Activated CD4-positive, alpha-beta T cell treated with anti-CD3 and anti-CD28 coated beads for 1 hour (primary cell): Measurements from ENCODE around the gene SYNE1.
"Not testable (repeated sequence)": the region's sequence is repeated elsewhere in the genome, so short reads cannot be mapped to it uniquely, and the experiment has no call there.

Source experiments
- DNase-seq: peaks from one replicate; pipeline ENCODE4 v3.0.0-alpha.2; 2020

Gene SYNE1

GRCh38 chr6:152609125-152609670, 28.0 kb downstream of the SYNE1 start:
- DNase-seq: no peak

DNA sequence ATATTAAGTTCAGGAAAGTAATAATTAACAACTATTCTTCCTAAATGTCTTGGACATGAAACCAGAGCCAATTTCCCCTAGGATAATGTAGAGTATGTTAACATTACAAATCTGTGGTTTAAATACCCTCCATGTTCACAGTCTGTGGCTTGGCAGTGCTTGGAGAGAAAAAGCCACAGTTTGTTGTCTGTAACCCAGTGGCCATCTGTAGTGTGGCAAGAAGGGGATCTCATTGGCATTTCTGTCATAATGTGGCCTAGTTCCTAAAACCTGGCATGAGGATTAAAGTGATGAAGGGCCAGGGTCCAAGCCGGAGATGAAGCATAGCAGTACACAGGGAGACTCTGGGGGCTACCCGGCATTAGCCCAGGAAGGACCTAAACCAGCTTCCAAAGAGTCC, 31.2 kb downstream of the SYNE1 start:
- DNase-seq: no peak

DNA sequence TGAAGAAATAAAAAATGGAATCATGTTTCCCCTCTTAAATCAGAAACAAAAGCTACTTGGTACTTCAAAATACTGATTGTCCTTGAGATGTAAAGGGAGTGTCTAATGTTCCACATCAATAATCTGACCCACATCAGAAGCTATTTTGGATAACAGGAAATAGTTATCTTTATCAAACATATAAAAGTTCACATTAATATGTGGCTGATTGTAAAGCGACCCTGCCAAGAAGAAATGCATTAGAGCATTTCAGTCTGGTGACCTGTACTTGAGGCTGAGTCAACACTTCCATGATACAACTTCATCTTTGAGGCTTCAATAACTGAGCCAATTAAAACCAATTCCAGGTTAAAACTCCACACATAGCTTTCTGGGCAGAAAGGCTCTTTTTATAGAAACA, 31.8 kb downstream of the SYNE1 start:
- no peak for DNase-seq

GRCh38 chr6:152603911-152604310, 33.3 kb downstream of the SYNE1 start:
- DNase-seq: no peak

DNA sequence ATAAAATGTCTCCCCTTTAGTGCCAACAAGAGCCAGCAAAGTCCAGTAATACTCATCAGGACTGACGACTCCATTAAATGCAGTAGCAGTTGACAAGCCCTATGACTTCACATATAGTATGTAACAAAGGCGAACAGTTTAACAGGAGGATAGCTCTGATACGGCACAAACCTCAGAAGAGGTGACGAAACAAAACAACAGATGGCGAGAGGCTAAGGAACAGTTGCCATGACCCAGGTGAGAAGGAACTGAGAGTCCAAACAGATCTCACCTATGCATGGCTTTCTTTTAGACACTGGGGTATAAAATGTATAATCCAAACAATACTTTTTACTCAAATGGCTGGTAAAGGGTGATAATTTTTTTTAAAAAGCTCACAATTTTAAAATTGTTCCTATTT, 37.1 kb downstream of the SYNE1 start:
- DNase-seq: no peak

GRCh38 chr6:152598901-152599537, 38.1 kb downstream of the SYNE1 start:
- no peak for DNase-seq

DNA sequence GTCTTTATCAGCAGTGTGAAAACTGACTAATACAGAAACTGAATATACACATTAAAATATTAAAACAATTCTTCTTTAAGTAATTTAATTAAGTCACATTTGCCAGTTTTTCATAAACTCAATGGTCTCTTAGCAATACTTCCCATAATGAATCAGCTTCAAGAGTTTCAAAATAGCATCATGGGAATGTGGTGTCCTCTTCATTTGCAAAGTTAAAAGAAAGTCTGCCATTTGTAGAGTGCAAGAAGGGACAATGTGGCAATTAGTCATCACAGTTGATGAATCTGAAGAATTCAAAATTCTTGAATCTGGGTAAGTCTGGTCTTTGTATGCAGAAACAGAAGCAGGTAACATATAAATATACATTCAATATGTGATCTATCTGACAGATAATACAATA, 38.7 kb downstream of the SYNE1 start:
- DNase-seq: no peak

DNA sequence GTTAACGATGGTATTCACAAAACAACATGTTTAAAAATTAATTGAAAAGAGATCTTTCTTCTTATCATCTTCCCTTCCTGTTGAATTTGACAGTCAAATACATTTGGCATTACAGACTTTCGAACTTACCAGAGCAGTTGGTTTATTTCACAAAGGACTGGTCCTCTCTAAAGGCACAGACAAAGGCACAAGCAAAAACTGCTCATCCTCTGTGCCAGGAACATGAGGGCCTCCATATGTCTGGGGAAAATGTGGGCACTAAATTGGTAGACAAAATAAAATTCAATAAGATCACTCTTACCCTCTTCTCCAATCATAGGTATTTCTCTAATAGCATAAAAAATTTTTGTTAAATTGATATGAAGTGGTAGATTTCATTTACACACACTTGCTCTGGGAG, 40.4 kb downstream of the SYNE1 start:
- no peak for DNase-seq

GRCh38 chr6:152595499-152595898, 41.7 kb downstream of the SYNE1 start:
- no peak for DNase-seq

- no peak for DNase-seq
These were observed 42.5 kb downstream of the SYNE1 start for GRCh38 chr6:152594701-152595100.

DNA sequence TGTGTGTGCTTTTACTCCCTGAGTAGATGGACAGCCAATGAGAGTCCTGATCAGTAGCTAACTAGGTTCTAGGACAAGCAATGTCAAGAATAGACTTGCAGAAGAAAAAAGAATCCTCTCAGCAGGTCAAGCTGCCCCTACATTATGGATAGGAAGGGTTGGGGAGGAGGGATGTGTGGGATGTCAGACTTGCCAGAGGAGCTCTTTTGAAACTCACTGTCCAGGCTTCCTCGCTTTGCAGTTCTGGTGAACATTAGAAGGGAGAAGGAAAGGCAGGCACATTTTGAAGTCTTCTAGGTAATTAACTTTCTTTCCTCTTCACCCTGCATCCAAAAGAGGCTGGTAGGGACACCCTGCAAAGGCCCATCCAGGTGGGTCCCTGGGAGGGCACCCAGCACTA, 48.7 kb downstream of the SYNE1 start:
- DNase-seq: no peak

- no peak for DNase-seq
These were observed 49.7 kb downstream of the SYNE1 start for GRCh38 chr6:152587473-152587872.

DNA sequence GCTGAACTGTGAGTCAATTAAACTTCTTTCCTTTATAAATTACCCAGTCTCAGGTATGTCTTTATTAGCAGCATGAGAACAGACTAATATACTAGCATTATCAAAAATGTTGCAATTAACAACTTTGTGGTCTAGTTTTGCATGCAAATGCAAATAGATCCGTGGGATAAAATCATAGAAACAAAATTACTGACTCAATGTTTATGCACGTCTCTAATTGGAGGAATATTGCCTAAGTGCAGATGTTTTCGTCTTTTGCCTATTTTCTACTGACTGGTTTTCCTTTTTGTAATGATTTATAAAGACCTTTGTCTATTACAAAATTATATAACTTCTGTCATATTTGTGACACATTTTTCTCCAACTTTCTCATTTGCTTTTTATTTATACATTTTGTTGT, 51.9 kb downstream of the SYNE1 start:
- DNase-seq: no peak

GRCh38 chr6:152583888-152584287, 53.3 kb downstream of the SYNE1 start:
- no peak for DNase-seq

DNA sequence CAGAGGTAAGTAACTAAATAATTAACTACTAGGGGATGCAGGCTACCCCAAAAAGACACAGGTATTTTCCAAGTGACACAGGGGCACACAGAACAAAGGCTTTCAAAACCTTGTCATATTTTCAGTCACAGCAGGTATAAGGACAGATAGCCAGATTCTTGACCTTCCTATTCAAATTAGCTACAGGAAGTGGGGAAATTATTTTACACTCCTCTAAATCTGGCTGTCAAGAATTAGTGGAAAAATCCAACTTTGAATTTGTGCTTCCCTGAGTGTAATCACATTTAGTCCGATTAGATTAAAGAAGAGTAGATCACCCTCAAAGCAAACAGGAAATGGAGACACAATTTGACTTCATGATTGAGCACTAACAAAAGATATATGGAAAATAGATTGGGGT, 60.6 kb downstream of the SYNE1 start:
- no peak for DNase-seq

- DNase-seq: no peak
These were observed 61.5 kb downstream of the SYNE1 start for GRCh38 chr6:152575621-152576150.

- DNase-seq: no peak
These were observed 62.0 kb downstream of the SYNE1 start for GRCh38 chr6:152575161-152575560.

DNA sequence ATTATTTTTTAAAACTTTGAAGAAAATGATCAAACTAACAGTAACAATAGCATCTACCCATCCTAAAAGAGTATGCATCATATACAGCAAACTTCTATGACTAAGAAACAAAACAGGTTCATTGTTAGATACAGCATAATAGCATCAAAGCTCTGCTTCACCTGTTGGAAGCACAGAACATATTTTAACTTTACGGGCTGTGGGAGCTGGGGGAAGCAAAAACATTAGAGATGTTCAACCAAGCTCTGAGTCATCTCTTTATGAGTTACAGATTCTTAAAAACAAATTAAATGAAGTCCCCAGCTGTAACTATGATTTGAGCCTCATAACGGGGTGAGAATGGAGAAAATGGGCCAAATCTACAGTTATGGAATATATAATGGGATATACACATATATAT, 63.4 kb downstream of the SYNE1 start:
- no peak for DNase-seq

DNA sequence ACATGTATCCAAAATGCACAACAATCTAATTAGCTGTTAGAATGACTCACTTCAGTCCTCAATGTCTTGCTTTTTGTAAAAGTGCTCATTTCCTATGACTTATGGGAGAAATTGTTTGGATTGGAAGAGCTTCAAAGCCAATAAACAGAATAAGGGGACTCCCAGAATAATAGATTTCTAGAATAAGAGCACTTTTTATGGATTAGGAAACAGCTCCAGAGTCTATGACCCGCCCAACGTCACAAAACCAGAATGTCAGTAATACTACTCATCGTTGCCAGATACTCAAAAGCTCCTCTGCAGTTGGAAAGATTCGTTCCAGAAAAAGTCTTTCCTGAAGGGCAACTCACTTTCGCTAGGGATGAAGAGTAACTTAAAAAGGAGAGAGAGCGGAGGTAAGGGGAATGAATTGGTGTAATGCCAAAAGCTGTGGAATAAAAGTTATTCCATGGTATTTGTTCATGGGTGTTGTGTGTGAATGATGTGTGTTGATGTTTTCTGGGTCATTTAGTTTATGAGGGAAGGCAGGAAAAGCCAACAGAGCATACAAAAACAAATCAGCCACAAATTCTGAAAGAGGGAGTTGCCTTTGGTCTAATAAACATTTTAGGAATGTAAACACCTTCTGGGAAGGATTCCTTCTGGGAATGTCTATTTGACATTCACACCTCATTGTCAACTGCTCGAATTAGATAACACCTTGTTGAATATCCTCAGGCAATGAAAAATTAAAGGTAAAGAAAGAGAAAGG, 64.6 kb downstream of the SYNE1 start:
- no peak for DNase-seq

- no peak for DNase-seq
These were observed 65.2 kb downstream of the SYNE1 start for GRCh38 chr6:152571943-152572337.

- DNase-seq: no peak
These were observed 66.1 kb downstream of the SYNE1 start for GRCh38 chr6:152571089-152571488.

DNA sequence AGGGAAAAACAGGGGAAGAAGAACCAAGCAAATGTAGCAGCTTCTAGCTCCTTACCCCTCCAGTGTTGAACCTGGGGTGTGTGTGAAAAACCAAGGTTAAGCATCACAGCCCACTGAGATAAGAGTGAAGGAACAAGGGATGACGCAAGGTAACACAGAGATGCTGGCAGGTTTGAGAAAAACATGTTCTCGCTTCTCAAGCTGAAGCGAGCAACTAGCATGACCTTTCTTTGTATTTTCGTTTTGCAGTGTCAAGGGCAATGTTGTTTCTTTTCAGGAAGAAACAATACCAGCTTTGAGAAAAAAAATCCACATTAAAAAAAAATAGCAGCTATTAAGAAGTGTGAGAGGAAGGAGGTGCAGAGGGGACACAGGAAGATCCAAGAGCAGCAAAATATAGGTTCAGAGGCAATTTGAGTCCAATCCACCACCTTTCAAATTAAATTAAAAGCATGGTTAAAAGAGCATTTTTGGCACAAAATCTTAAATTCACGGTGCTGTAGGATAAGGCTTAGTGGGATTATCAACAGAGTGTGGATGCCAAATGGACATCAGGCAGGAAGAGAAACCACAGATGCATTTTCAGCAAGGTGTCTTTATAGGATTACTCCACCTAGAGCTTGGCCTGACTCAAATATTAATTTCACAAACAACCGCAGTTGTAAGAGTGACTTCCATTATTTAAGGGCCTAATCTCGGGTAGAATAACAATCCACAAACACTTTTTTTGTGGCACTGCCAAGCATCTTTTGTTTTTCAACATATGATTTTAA, 70.9 kb downstream of the SYNE1 start:
- no peak for DNase-seq

DNA sequence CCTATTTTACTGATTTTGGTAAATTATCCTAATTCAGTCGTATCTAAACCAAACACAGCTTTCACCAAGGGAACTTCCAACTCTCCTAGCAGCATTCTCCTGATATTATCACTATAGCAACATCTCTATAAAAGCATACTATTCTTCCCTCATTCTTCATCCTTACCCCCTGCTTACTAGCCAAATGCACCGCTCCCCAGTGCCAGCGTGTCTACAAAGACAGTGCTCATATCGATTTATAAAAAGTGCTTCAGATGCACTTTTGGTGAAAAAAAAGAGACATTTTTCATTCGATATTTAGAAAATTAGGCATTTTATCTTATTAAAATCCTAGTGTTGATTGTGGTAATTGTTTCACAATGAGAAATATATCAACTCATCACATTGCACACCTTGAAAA, 74.0 kb downstream of the SYNE1 start:
- no peak for DNase-seq

DNA sequence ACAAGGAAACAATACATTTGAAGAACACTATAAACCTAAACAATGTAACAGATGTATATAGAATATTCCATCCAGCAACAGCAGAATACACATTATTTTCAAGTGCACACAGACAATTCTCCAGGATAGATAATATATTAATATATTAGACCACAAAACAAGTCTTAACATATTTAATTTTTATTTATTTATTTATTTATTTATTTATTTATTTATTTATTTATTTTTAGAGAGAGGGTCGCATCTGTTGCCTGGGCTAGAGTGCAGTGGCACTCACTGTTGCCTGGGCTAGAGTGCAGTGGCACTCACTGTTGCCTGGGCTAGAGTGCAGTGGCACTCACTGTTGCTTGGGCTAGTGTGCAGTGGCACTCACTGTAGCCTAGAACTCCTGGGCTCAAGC, 78.4 kb downstream of the SYNE1 start:
- not testable (repeated sequence) for DNase-seq
